Limb (tissue), 2 donors: ENCODE measurements around the gene THTPA.

Source experiments
- DNase-seq, 2 donors: peaks; one replicate each; pipeline ENCODE4 v3.0.0-alpha.2; 2016; ENCODE audit errors: extremely low spot score in 2 of 2

The THTPA gene, protein sequence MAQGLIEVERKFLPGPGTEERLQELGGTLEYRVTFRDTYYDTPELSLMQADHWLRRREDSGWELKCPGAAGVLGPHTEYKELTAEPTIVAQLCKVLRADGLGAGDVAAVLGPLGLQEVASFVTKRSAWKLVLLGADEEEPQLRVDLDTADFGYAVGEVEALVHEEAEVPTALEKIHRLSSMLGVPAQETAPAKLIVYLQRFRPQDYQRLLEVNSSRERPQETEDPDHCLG

DNA sequence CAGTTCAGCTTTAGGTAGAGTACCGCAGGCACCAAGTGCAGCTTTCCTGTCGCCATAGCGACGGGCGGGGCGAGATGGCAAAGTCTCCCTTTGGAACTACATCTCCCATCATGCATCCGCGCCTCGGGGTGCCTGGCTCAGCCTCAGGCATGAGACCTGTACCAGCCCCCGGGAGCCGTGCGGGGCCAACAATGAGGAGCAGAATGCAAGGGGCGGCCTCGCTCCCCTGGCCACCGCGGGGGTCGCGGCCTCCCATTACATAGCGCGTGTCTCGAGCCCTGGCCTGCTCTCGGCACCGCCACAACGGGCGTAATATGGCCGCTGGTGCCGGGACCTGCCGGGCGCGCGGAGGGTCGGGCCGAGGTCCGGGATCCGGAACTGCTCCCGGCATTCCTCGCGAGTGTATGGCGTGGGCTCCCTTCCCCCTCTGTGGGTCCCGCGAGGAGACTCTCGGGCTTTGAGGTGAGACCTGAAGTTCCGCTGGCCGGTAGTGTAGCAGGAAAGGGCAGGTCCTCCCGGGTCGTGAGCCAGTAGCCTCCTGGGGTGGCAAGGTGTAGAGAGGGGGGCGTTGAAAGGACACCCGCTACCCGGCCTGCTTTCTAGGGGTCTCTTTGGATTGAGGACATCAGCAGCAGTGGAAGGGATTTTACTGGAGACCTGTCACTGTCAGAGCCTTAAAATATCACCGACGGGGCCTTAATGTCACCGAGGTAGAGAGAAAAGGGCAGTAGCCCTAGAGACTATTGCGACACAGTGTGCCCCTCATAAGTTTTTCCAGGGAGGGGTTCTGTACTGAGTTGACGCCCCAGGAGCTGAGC is at the start of gene THTPA:
THTPA (plus strand) TSS at position 390 of the 818 bp plus-strand sequence. CDS start 487 bp downstream, outside the sequence.
- DNase-seq = peak; percentile 91 to 94

DNA sequence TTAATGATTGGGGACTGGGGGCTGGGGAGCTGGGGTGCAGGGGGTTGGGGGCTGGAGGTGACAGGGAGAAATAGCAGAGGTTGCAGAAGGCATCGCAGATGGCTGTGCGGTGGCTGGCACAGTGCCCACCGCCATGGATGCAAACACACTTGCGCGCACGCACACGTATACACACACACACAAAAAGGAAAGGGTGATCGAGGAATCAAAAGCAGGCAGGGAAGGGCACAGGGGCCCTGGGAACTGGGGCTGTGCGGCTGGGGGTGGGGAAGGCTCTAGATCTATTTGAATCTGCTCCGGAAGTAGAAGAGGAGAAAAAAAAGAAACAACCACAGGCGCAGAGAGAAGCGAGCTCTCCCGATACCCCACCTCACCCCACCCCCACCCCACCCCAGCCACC is 43.9 kb upstream of the THTPA start:
- peak in 1 of 2 donors; percentile 55 for DNase-seq

DNA sequence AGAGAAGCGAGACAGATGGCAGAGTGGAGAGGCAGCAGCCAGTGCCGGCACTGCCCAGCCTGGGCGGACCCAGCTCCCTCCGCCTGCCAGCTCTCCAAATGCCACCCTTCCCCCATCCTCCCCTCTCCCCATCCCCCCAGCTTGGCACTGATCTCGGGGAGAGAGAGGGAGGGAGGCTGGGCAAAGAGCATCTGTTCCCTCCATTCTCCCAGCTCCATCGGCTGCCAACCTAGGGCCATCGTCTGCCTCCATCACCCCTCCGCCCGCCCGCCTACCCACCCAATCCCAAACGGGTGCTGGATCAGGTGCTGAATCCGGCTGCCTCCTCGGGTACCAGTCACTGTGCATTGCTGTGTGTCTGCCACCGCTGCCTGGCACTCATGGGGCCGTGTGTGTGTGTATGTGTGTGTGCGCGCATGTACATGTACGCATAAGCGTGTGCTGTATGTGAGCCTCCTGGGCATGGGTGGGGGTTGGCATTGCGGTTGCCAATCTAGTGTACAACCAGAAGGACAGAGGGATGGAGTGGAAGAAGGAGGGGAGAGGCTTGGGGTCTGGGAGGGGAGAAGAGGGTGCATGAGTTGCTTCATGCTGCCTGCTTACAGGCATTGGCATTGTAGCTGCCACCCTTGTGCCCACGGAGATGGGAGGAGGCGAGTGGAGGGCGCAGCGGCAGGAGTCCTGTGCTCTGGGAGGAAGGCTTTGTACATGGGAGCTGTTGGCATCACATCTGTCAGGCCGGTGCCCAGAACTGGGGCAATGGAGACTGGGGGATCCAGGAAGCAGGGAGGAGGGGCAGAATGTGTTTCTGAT is 42.9 kb upstream of the THTPA start:
- peak in 1 of 2 donors; percentile 72 for DNase-seq

DNA sequence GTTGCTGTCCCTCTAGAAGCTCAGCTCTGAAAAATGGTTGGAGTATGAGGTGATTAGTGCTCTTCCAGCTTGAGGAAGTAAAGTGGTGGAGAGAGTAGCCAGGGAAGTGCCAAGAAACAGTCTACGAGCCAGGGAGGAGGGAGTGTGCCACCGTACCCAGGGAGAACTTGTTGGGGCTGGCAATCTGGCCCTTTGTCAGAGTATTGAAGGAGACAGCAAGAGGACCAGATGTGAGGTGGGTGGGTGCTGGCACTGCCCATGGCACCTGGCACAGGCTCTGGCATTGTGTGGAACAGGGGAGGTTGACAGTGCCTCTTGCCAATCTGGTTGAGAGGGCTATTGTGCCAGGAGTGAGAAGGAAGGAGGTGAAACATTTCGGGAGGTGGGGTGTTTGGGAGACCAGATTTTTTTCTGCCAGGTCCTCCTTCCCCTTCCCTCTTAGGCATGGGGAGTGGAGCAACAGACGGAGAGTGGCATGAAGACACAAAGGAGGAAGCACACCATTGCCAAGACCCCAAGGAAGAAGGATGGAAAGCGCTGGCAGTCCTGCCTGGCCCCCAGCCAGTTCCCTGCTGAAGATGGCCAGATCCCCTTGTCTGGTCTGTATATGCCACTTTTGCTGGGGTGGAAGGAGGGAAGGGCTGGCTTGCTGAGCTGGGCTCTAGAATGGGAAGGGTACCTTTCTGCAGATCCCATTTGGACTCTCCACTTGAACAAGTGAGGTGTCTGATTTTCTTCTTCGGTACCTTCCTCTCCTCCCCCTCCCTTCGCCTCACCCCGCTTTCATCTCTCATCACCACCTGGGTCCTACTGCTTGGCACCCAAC is 42.0 kb upstream of the THTPA start:
- DNase-seq = peak in 1 of 2 donors; percentile 36

DNA sequence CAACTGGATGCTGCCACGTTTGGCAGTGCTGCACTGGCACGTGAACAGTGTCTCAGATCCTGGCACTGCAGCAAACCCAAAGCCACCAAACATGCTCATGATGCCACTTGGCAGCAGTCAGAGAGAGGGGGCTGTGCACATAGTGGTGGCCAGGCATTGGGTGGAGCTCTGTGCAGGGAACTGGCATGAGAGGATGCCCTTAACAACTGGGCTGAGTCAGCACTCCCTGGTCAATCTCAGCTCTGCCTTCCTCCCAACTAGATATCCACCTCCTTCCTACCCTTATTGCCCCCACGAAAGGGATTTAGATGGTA is 41.5 kb upstream of the THTPA start:
- DNase-seq = no peak

DNA sequence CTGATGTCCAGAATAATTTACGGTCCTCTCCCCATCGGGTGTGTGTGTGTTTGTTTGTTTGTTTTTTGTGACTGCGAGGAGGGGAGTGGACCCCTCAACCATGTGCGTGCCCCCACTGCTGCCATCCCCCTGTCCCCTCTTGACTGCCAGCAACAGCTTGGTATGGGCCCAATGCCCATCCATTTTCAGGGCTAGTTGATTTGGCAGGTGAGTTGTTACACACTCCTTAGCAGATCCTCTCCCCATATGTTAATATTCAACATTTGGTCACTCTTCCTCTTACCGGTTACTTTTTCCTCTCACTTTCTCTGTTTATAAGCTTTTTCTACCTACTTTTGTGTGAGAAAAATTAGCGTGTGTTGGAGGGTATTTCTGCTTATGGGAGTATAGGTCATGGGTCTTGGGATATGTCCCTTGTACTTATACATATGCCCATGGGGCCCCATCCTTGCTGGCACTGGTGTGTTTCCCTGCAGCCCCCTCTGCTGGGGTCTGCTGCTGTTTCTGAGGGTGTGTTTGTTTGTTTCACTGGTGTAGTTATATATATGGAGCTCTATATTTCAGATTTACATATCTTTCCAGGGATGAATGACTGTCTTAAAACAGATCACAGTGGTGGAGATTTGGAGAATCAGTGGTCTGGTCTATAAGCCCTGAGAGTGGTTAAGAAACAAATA is 38.3 kb upstream of the THTPA start:
- no peak for DNase-seq

DNA sequence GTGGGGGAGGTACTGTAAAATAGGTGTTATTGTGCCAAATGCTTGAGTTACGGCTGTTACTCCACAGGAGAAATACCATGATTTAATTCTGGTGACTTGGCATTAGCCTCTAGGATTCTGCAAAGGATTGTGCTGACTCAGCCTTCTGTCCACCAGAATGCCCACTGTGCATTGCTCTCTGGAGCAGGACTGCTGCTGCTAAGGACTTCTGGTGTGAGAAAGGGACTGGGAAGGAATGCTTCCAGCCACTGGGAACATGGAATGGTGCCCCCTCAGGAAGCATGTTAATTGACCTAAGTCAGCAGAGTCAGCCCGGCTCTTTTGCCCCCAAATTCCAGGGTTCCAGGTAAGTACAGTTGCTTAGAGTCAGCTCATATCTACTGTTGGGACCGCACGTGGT is 37.4 kb upstream of the THTPA start:
- DNase-seq = no peak

DNA sequence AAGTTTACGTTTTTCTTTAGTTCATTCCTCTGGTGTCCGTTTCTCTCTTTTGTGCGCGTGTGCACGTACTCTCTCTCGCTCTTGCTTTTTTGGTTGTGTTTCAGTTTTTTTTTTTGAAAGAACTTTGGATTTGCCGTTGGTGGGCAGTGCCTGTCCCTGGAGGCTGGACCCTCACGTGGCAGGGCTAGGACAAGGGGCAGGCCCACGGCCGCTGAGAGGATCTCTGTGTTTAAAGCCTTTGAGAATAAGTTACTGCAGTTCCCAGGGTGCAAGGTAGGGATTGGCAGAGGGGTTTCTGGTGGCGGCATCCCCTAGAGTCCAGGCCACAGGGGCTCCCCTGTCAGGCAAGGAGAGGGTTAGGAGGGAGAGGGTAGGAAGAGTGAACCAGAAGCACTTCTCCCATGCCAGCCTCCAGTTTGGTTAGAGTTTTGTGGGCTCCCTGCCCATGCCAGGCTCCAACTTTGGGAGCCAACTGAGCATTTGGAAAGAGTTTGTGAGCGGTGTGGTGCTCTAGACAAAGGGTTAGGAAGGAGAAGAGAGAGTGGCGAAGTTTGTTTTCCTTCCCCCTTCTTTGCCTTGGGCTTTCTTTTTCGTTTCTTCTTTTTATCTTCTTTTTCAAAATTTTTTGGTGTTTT is 35.1 kb upstream of the THTPA start:
- DNase-seq = no peak

DNA sequence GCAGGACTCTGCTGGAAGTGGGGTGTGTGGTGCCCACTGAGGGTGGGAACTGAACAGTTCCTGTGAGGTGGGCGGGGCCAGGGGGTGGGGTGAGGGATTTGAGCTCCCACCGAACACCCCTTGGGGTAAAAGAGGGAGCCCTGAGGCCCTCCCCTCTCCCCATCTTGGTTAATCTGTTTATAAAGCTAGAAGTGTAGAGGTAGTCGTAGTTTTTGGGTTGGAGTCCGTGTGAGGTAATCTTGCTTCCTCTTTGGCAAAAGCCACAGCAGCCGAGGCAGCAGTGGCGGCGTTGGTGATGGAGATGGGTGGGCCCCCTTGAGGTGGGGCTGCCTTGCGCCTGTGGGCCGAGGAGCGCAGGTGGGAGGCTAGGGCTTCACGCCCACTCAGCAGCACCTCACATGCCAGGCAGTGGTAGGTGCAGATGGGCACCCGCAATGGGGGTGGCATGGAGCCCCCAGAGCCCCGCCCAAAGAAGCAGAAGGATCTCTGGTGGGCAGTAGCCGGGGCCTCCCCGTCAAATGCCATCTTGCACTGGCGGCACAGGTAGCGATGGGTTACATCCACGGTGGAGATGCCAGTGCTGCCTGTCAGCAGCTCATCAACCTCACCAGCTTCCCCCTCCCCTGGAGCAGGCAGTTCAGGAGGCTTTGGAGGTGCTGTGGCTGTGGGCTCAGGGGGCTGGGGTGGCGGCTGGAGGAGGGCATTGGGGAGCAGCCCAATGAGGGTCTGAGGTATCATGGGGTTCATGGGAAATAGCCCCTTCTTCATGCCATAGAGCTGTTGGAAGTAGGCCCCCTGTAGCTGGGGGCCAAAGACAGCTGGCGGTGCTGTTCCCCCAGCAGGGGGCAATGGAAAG is 34.1 kb upstream of the THTPA start:
- peak in 1 of 2 donors; percentile 26 for DNase-seq

DNA sequence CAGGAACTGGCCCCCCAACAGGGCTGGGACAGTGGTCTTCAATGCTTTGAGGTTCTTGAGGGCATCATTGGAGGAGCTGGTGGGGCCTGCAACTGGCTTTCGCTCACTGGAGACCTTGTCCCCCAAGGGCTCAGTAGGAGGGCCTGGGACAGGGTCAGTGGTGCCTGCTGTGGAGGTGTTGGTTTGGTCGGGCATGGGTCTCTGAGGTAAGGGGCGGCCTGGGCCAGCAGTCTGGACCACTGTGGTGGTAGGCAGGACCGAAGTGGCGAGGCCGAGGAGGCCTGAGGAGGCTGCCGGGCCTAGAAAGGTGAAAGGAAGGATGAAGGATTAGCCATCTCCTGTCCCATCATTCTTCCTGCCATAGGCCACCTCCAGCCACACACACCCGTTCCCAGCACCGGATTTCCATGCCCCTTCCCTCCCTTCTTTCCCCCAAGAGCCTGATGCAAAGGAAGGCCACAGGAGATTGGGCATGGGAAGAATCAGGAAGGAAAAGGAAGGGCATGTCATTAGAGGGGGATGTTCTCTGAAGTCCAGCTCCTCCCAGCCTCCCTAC is 33.4 kb upstream of the THTPA start:
- no peak for DNase-seq

DNA sequence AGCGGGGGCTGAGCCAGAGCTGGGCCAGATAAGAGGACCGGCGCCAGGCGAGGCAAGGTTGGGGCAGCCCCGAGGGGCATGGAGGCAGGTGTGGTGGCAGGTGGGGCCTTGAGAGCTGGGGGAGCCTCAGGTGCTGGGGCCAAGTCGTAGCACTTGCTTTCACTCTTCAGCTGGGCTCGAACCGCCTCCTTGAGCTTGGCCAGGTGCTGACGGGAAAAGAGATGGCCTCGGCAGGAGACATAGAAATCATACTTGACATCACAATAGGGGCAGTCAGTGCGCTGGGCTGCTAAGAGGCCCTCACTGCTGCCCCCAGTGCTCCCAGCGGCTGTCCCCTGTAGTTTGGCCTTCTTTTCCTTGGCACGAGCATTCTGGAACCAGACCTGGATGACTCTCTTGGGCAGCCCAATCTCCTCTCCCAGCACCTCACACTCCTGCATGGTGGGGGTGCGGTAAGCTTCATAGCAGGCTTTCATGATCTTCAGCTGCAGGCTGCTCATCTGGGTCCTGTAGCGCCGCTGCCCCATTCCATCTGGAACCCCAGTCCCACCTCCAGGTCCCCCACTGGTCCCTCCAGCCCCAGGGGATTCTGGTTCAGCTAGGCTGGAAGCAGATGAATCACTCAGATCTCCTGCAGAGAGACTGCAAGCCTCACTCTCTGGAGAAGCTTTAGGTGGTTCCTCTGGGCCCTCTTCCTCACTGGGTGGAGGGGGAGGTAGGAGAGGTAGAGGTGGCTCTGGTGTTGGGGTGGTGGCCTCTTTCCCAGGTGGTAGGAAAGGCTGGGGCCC is 32.6 kb upstream of the THTPA start:
- DNase-seq = no peak

DNA sequence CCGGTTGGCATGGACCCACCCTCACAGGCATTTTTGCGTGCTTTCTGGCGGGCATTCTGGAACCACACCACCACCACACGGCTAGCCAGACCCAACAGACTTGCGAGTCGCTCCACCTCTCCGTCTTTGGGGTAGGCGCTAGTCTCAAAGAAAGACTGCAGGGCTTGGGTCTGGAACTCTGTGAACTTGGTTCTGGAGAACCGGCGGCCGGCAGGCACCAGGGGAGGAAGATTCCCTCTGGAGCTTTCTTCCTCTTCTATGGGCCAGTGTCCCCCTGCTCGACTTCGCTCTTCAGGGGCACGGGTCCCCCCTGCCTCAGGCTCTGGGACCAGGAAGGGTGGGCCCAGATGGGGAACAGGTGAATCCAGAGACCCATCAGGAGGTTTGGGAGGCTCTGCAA is 31.1 kb upstream of the THTPA start:
- no peak for DNase-seq

DNA sequence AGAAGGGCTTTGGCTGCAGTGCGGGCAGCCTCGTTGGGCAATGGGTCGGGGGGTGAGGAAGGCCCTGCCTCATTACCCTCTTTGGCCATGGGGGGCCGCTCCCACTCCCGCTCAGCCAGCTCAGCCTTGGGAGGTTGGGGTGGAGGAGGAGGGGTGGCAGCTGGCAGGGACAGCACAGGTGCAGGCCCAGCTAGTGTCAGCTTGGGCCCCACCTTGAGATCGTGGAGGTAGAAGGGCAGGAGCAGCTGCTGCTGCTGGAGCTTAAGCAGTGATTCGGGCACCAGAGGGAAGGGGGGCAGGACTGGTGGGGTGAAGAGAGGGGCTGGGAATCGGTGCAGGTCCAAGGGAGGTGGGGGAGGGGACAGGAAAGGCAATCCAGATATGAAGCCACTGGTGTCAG is 30.5 kb upstream of the THTPA start:
- DNase-seq = no peak

DNA sequence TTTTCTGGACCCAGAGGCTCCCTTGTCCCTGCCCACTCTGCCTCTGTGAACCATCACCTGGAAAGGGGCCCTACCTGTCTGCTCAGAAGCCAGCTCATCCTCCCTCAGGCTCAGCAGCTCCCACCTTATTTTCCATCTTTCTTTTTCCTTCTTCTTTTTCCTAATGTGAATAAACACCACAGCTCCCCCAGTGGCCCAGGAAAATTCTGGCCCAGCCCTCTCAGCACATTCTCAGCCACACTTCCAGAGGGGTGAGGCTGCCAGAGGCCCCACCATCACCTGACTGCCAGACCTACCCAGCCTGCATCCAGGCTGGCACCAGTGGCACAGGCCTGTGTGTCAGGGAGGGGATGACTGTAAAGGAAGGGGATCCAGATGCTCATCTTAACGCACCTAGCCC is 27.5 kb upstream of the THTPA start:
- no peak for DNase-seq

DNA sequence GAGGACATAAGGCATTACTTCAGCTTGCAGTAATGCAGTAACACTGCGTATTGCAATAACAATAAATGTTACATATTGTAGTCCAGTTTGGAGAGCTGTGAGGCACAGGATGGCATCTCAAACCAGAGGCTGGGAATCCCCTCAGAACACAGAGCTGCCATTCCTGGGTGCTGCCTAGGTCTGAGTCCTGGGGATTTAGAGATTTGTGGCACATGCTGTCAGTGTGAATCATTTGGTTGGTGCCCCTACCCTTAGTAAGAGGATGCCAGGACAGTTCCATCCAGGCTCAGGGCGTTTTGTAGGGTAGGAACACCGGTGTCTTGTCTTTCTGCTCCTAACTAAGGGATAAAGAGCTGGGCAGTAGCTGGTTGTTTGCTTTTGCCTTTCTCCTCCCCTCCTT is 27.1 kb upstream of the THTPA start:
- no peak for DNase-seq

DNA sequence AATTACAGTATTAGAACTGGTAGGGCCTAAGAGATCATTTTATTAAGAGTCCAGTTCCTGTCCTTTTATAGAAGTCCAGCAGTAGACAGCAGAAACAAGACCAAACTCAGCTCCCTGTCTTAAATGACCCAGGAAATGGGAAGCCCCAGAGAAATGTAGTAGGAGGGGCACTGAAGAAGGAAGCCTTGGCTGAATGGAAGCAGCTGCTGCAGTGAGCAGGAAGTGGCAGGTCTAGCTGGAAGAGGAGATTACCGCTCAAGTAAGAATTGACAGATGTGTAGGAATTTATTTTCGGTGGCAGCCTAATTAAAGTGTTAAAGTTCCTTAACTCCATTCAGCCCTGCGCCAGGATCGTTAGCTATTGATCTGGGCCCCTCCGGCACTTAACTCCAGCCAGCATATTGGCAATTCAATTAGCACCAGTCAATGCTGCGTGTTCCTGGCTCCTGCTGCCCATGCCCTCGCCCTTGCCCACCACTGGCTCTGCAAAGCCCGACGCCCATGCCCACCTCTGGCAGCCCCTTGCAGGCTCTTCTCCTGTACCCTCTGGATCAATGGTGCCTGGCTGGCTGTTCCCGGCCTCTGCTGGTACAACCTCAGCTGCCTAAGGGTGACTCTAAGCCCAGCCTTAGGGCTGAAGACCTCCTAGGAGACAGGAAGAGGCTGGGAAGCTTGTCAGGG is 25.6 kb upstream of the THTPA start:
- DNase-seq = no peak

DNA sequence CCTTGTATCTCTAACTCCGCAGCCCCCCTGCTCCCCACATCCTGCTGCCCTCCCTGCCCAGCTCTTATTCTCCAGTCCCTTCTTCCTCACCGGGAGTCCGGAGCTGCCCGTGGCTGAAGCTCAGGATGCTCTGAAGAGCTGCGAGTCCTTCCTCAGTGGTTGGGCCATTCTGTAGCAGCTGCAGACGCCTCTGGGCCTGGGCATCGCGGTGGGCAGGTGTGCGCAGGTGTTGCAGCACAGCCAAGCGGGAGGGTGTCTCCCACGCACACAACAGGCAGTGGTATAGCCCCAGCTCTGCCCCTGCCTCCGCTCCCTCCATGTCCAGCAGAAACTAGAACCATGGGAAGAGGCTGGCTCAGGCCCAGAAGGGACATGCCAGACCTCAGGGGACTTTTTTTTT is 24.7 kb upstream of the THTPA start:
- DNase-seq = no peak

DNA sequence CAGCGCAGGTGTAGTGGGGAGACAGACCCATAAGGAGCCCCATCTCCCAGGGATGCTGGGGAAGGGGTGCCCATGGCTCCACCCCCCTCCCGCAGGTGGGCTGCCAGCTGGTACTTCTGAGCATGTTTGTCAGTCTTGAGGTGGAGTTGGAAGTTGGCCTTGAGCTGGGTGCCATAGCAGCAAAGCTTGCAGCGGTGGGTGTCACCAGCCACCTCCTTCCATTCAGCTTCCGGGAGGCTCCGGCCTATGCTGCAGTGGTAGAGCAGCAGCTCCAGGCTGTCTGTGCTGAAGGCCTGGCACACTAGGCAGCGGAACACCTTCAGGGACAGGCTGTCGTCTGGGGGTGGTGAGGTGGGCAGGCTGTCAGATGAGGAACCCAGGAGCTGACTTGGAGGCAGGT is 23.4 kb upstream of the THTPA start:
- DNase-seq = no peak
